HepG2 (cell line): ENCODE results near the gene DHX16. TPM values are rescaled to one million over a fixed set of nuclear protein-coding genes. Genes with fewer than 3 reads are reported as not detected.

Experiments used
- ATRX ChIP-seq: sonication (generic); formaldehyde crosslinking; IDR thresholded peaks from 2 replicates; pipeline ENCODE4 v1.4.0; 2020; ENCODE audit warnings: missing genetic modification reagents, borderline replicate concordance
- EZH2 ChIP-seq: conservative IDR thresholded peaks from 2 replicates; pipeline ENCODE4 v1.6.1; 2012; ENCODE audit warnings: mild to moderate bottlenecking, low read depth, low read length, moderate library complexity
- FOXA3 ChIP-seq: IDR thresholded peaks from 2 replicates; pipeline ENCODE4 v1.6.1; 2016; ENCODE audit warnings: missing genetic modification reagents, missing compliant biosample characterization
- HNF1B ChIP-seq: sonication (generic); formaldehyde crosslinking; IDR thresholded peaks from 2 replicates; pipeline ENCODE4 v1.5.1; 2020; ENCODE audit warnings: mild to moderate bottlenecking, moderate library complexity, missing genetic modification reagents
- ISX ChIP-seq: sonication (generic); formaldehyde crosslinking; conservative IDR thresholded peaks from 2 replicates; pipeline ENCODE4 v1.5.0; 2020; ENCODE audit warnings: missing genetic modification reagents
- NBN ChIP-seq: fragments of 450-650 bp; conservative IDR thresholded peaks from 2 replicates; pipeline ENCODE4 v1.6.1; 2017
- NFRKB ChIP-seq: fragments of 450-650 bp; IDR thresholded peaks from 2 replicates; pipeline ENCODE4 v1.6.1; 2017
- NFYC ChIP-seq: IDR thresholded peaks from 2 replicates; pipeline ENCODE4 v1.6.1; 2016; ENCODE audit warnings: missing genetic modification reagents, missing compliant biosample characterization
- NR3C1 ChIP-seq: sonication (generic); formaldehyde crosslinking; IDR thresholded peaks from 2 replicates; pipeline ENCODE4 v1.4.0; 2020; ENCODE audit warnings: missing genetic modification reagents
- PLRG1 ChIP-seq: fragments of 450-650 bp; conservative IDR thresholded peaks from 2 replicates; pipeline ENCODE4 v1.6.1; 2016
- RARA ChIP-seq: IDR thresholded peaks from 2 replicates; pipeline ENCODE4 v1.6.1; 2016; ENCODE audit warnings: missing genetic modification reagents, missing compliant biosample characterization
- SIN3B ChIP-seq: fragments of 150-350 bp; IDR thresholded peaks from 2 replicates; pipeline ENCODE4 v1.6.1; 2014; ENCODE audit warnings: low read length
- SMC3 ChIP-seq: IDR thresholded peaks from 2 replicates; pipeline ENCODE4 v1.6.1; 2011; ENCODE audit warnings: low read length, improper control_type of control experiment
- TBX2 ChIP-seq: sonication (generic); formaldehyde crosslinking; IDR thresholded peaks from 2 replicates; pipeline ENCODE4 v1.5.0; 2020; ENCODE audit warnings: missing genetic modification reagents, mild to moderate bottlenecking, borderline replicate concordance
- TIGD3 ChIP-seq: sonication (generic); formaldehyde crosslinking; IDR thresholded peaks from 2 replicates; pipeline ENCODE4 v1.5.1; 2020; ENCODE audit warnings: mild to moderate bottlenecking, missing genetic modification reagents, borderline replicate concordance
- ZMYM3 ChIP-seq: sonication (generic); formaldehyde crosslinking; IDR thresholded peaks from 2 replicates; pipeline ENCODE4 v1.5.1; 2020; ENCODE audit warnings: mild to moderate bottlenecking, missing genetic modification reagents
- ZNF354B ChIP-seq: sonication (generic); formaldehyde crosslinking; IDR thresholded peaks from 2 replicates; pipeline ENCODE4 v1.8.0; 2022; ENCODE audit warnings: mild to moderate bottlenecking, missing genetic modification reagents
- ZNF512B ChIP-seq: sonication (generic); formaldehyde crosslinking; IDR thresholded peaks from 2 replicates; pipeline ENCODE4 v1.5.1; 2020; ENCODE audit warnings: missing genetic modification reagents, mild to moderate bottlenecking, borderline replicate concordance
- ZNF549 ChIP-seq: sonication (generic); formaldehyde crosslinking; IDR thresholded peaks from 2 replicates; pipeline ENCODE4 v1.5.0; 2020; ENCODE audit warnings: missing genetic modification reagents
- ZNF605 ChIP-seq: sonication (generic); formaldehyde crosslinking; IDR thresholded peaks from 2 replicates; pipeline ENCODE4 v1.8.0; 2022; ENCODE audit warnings: mild to moderate bottlenecking, missing genetic modification reagents
- ZNF772 ChIP-seq: sonication (generic); formaldehyde crosslinking; IDR thresholded peaks from 2 replicates; pipeline ENCODE4 v1.5.0; 2020; ENCODE audit warnings: mild to moderate bottlenecking, missing genetic modification reagents
- ZNF790 ChIP-seq: sonication (generic); formaldehyde crosslinking; IDR thresholded peaks from 2 replicates; pipeline ENCODE4 v1.8.0; 2022; ENCODE audit warnings: missing genetic modification reagents, mild to moderate bottlenecking, borderline replicate concordance
- polyA plus RNA-seq, 8 experiments: library from polyadenylated mRNA; depleted of rRNA in 3 of 8; stranded (reverse) in 7 of 8; unstranded in 1 of 8; fragments of >200 nt; fragmentation: Illumina TruSeq in 4 of 8; extraction: Trizol in 4 of 8; gene quantifications; 2 replicates each; pipeline versions ENCODE4 v1.2.1 to v1.2.3, GENCODE V29; 2011 to 2016; ENCODE audit warnings: low read depth in 4 of 8, missing spikeins in 1 of 8, mixed read lengths in 1 of 8; ENCODE audit not compliant: insufficient read depth in 1 of 8
- total RNA-seq, 5 experiments: library from RNA; depleted of rRNA; stranded (reverse); fragments of >200 nt; fragmentation: Illumina TruSeq; extraction: Trizol; gene quantifications; 2 replicates each; pipeline ENCODE4 v1.2.3, GENCODE V29; 2016; ENCODE audit warnings: low read depth in 1 of 5
- TF ChIP-seq, protein P1 (sequence below): sonication (generic); formaldehyde crosslinking; conservative IDR thresholded peaks from 2 replicates; pipeline ENCODE4 v1.4.0; 2020; ENCODE audit warnings: missing genetic modification reagents
- TF ChIP-seq, protein P2 (sequence below): sonication (generic); formaldehyde crosslinking; conservative IDR thresholded peaks from 2 replicates; pipeline ENCODE4 v1.4.0; 2020; ENCODE audit warnings: missing genetic modification reagents

Gene DHX16
- total and polyA plus RNA-seq, 2 of the 13 experiments (the other 11 are each of a cell fraction or from before 2014, with no cell fraction given): 57.0 to 58.5 TPM

DNA sequence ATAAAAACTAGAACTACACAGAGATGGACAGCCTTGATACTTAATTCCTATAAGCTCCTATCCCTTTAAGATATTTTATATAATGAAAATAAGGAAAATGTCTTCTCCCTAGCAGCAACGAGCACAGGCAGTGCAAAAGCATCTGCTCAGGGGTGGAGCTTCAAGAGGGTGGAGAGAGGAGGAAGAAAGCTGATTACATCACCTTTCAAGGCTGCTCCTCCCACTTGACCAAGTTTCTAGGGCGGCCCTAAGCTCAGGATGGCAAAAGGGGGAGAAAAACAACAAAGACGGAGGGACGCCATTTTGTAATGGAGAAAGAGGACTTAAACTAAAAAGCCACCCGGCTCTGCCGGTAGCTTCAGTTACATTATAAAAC is 58.0 kb downstream of the DHX16 start (continued):
- TF ChIP-seq NBN: no peak
- peak; percentile 83; the same call in 1 of the 2 replicates for TF ChIP-seq ZNF512B (CRISPR knock-in tag)
- no peak for TF ChIP-seq ISX
- 0 out of 2 replicates have a peak, but pooled peaks have one; percentile 72 for TF ChIP-seq ZNF772 (CRISPR knock-in tag)
- no peak for TF ChIP-seq PLRG1
- peak; percentile 57; the same call in 1 of the 2 replicates for TF ChIP-seq TBX2
- no peak for TF ChIP-seq NFYC
- no peak for TF ChIP-seq ATRX (CRISPR knock-in tag)
- peak; percentile 30; the same call in 1 of the 2 replicates for TF ChIP-seq SMC3
- TF ChIP-seq, protein P1, sequence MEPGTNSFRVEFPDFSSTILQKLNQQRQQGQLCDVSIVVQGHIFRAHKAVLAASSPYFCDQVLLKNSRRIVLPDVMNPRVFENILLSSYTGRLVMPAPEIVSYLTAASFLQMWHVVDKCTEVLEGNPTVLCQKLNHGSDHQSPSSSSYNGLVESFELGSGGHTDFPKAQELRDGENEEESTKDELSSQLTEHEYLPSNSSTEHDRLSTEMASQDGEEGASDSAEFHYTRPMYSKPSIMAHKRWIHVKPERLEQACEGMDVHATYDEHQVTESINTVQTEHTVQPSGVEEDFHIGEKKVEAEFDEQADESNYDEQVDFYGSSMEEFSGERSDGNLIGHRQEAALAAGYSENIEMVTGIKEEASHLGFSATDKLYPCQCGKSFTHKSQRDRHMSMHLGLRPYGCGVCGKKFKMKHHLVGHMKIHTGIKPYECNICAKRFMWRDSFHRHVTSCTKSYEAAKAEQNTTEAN (CRISPR knock-in tag): peak; percentile 23; the same call in 1 of the 2 replicates
- peak; percentile 64 for TF ChIP-seq ZNF605 (CRISPR knock-in tag)
- no peak for TF ChIP-seq ZNF354B (CRISPR knock-in tag)
- peak; percentile 98 for TF ChIP-seq NFRKB
- TF ChIP-seq ZNF790 (CRISPR knock-in tag): no peak
- TF ChIP-seq NR3C1 (CRISPR knock-in tag): no peak
- TF ChIP-seq FOXA3: peak; percentile 20; the same call in 1 of the 2 replicates
- no peak for TF ChIP-seq EZH2
- 0 out of 2 replicates have a peak, but pooled peaks have one; percentile 20 for TF ChIP-seq HNF1B
- TF ChIP-seq ZMYM3 (CRISPR knock-in tag): no peak
- TF ChIP-seq, protein P2, sequence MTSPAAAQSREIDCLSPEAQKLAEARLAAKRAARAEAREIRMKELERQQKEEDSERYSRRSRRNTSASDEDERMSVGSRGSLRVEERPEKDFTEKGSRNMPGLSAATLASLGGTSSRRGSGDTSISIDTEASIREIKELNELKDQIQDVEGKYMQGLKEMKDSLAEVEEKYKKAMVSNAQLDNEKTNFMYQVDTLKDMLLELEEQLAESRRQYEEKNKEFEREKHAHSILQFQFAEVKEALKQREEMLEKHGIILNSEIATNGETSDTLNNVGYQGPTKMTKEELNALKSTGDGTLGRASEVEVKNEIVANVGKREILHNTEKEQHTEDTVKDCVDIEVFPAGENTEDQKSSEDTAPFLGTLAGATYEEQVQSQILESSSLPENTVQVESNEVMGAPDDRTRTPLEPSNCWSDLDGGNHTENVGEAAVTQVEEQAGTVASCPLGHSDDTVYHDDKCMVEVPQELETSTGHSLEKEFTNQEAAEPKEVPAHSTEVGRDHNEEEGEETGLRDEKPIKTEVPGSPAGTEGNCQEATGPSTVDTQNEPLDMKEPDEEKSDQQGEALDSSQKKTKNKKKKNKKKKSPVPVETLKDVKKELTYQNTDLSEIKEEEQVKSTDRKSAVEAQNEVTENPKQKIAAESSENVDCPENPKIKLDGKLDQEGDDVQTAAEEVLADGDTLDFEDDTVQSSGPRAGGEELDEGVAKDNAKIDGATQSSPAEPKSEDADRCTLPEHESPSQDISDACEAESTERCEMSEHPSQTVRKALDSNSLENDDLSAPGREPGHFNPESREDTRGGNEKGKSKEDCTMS (CRISPR knock-in tag): no peak
- TF ChIP-seq TIGD3: no peak
- no peak for TF ChIP-seq SIN3B
- peak; percentile 5; the same call in 1 of the 2 replicates for TF ChIP-seq RARA (CRISPR knock-in tag)
- TF ChIP-seq ZNF549 (CRISPR knock-in tag): no peak
